Fibroblast of mammary gland (primary cell): ENCODE measurements around the gene NR6A1.

Experiments used
- DNase-seq: peaks from one replicate; pipeline ENCODE4 v3.0.0-alpha.2; 2010; ENCODE audit warnings: low read depth
- H3K4me3 ChIP-seq: 2 replicates; pipeline ENCODE4 v1.5.1; 2011; ENCODE audit warnings: low read depth, mild to moderate bottlenecking, low read length, moderate library complexity; ENCODE audit not compliant: control insufficient read depth
- TF ChIP-seq, protein P1 (sequence below): conservative IDR thresholded peaks from 2 replicates; pipeline ENCODE4 v1.5.1; 2011; ENCODE audit warnings: low read depth, low read length, inconsistent platforms; ENCODE audit not compliant: control insufficient read depth, insufficient read depth

The NR6A1 gene

GRCh38 chr9:124532897-124533296 lies 238.2 kb downstream of the NR6A1 start:
- no peak for DNase-seq
- TF ChIP-seq, protein P1, sequence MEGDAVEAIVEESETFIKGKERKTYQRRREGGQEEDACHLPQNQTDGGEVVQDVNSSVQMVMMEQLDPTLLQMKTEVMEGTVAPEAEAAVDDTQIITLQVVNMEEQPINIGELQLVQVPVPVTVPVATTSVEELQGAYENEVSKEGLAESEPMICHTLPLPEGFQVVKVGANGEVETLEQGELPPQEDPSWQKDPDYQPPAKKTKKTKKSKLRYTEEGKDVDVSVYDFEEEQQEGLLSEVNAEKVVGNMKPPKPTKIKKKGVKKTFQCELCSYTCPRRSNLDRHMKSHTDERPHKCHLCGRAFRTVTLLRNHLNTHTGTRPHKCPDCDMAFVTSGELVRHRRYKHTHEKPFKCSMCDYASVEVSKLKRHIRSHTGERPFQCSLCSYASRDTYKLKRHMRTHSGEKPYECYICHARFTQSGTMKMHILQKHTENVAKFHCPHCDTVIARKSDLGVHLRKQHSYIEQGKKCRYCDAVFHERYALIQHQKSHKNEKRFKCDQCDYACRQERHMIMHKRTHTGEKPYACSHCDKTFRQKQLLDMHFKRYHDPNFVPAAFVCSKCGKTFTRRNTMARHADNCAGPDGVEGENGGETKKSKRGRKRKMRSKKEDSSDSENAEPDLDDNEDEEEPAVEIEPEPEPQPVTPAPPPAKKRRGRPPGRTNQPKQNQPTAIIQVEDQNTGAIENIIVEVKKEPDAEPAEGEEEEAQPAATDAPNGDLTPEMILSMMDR: no peak

GRCh38 chr9:124531115-124531514 lies 240.0 kb downstream of the NR6A1 start:
- TF ChIP-seq, protein P1: no peak
- H3K4me3 ChIP-seq: no peak overlapping the region
- no peak for DNase-seq

More at GRCh38 chr9:124532897-124533296, 238.2 kb downstream of the NR6A1 start:
- no peak overlapping the region for H3K4me3 ChIP-seq

- DNase-seq: no peak
- H3K4me3 ChIP-seq: no peak overlapping the region
- TF ChIP-seq, protein P1: no peak
Measured at GRCh38 chr9:124530246-124530645, 240.9 kb downstream of the NR6A1 start.

GRCh38 chr9:124527781-124528180 lies 243.3 kb downstream of the NR6A1 start:
- no peak for DNase-seq
- no peak overlapping the region for H3K4me3 ChIP-seq
- TF ChIP-seq, protein P1: no peak

- DNase-seq: no peak
- H3K4me3 ChIP-seq: no peak overlapping the region
- TF ChIP-seq, protein P1: no peak
Measured at GRCh38 chr9:124526174-124526573, 244.9 kb downstream of the NR6A1 start.

GRCh38 chr9:124522121-124523098 lies 248.7 kb downstream of the NR6A1 start:
- TF ChIP-seq, protein P1: no peak
- no peak for DNase-seq
- no peak overlapping the region for H3K4me3 ChIP-seq
